HEK293 (cell line): ENCODE data around the gene PTPRN2.

ENCODE experiments used
- ATF2 ChIP-seq: fragments of 450-650 bp; formaldehyde crosslinking; IDR thresholded peaks from 2 replicates; pipeline ENCODE4 v1.5.1; 2016; ENCODE audit warnings: missing biosample characterization, missing genetic modification characterization, low read depth
- CTCF ChIP-seq: fragments of 450-650 bp; formaldehyde crosslinking; IDR thresholded peaks from 2 replicates; pipeline ENCODE4 v1.5.1; 2016; ENCODE audit warnings: missing biosample characterization, missing genetic modification characterization
- REST ChIP-seq: fragments of 450-650 bp; formaldehyde crosslinking; IDR thresholded peaks from 2 replicates; pipeline ENCODE4 v1.5.1; 2016; ENCODE audit warnings: missing biosample characterization, missing genetic modification characterization
- YY1 ChIP-seq: fragments of 450-650 bp; formaldehyde crosslinking; IDR thresholded peaks from 2 replicates; pipeline ENCODE4 v1.5.1; 2018; ENCODE audit warnings: missing biosample characterization, missing genetic modification characterization
- ZBTB49 ChIP-seq: fragments of 450-650 bp; formaldehyde crosslinking; IDR thresholded peaks from 2 replicates; pipeline ENCODE4 v1.5.1; 2016; ENCODE audit warnings: missing biosample characterization, missing genetic modification characterization, low read depth
- ZBTB8A ChIP-seq: fragments of 450-650 bp; formaldehyde crosslinking; IDR thresholded peaks from 2 replicates; pipeline ENCODE4 v1.5.1; 2016; ENCODE audit warnings: missing biosample characterization, missing genetic modification characterization
- ZNF184 ChIP-seq: fragments of 450-650 bp; IDR thresholded peaks from 2 replicates; pipeline ENCODE4 v1.5.1; 2018; ENCODE audit warnings: missing biosample characterization, mild to moderate bottlenecking, missing genetic modification characterization
- ZNF274 ChIP-seq, 2 experiments: fragments of 200-500 bp in 1 of 2; fragments of 450-650 bp in 1 of 2; sonication (Bioruptor generic) in 1 of 2; formaldehyde crosslinking in 1 of 2; IDR thresholded peaks; 2 replicates each; pipeline versions ENCODE4 v1.5.1 to v1.6.1; 2014 to 2016; ENCODE audit warnings: borderline replicate concordance in 1 of 2, inconsistent platforms in 1 of 2, low read length in 1 of 2, missing biosample characterization in 1 of 2, missing genetic modification characterization in 1 of 2
- ZNF311 ChIP-seq: fragments of 450-650 bp; formaldehyde crosslinking; IDR thresholded peaks from 2 replicates; pipeline ENCODE4 v1.5.1; 2017; ENCODE audit warnings: missing biosample characterization, missing genetic modification characterization, borderline replicate concordance
- ZNF558 ChIP-seq: fragments of 450-650 bp; formaldehyde crosslinking; IDR thresholded peaks from 2 replicates; pipeline ENCODE4 v1.5.1; 2016; ENCODE audit warnings: missing biosample characterization, missing genetic modification characterization
- ZNF664 ChIP-seq: fragments of 450-650 bp; formaldehyde crosslinking; IDR thresholded peaks from 2 replicates; pipeline ENCODE4 v1.5.1; 2016; ENCODE audit warnings: missing biosample characterization, missing genetic modification characterization
- ZNF670 ChIP-seq: fragments of 450-650 bp; formaldehyde crosslinking; IDR thresholded peaks from 2 replicates; pipeline ENCODE4 v1.5.1; 2016; ENCODE audit warnings: missing biosample characterization, missing genetic modification characterization, low read depth

GRCh38 chr7:157925383-157925875 is 662.2 kb downstream of the PTPRN2 start:
- TF ChIP-seq ZNF311 (no peak), ATF2 (tag by site-specific recombination) (no peak), CTCF (tag by site-specific recombination) (no peak), REST (no peak), ZNF558 (tag by site-specific recombination) (no peak), ZNF670 (tag by site-specific recombination) (no peak), YY1 (tag by site-specific recombination) (no peak), ZBTB8A (tag by site-specific recombination) (no peak), ZNF664 (no peak), ZBTB49 (tag by site-specific recombination) (no peak), ZNF274 (IDR thresholded peaks at IDR 0.05; ENCODE audit: low read length) (no peak), ZNF274 (tag by site-specific recombination; IDR thresholded peaks at IDR 0.05; ENCODE audit: borderline replicate concordance) (no peak), ZNF184 (no peak)
